22Rv1 (cell line): ENCODE data around the gene RPL19.

Source experiments
- ZFX ChIP-seq: fragments of 450-650 bp; IDR thresholded peaks from 2 replicates; pipeline ENCODE4 v1.6.1; 2017; ENCODE audit warnings: antibody characterized with exemption, borderline replicate concordance
- TF ChIP-seq, protein P1 (sequence below): fragments of 450-650 bp; IDR thresholded peaks from 2 replicates; pipeline ENCODE4 v1.5.1; 2017; ENCODE audit warnings: mild to moderate bottlenecking

DNA sequence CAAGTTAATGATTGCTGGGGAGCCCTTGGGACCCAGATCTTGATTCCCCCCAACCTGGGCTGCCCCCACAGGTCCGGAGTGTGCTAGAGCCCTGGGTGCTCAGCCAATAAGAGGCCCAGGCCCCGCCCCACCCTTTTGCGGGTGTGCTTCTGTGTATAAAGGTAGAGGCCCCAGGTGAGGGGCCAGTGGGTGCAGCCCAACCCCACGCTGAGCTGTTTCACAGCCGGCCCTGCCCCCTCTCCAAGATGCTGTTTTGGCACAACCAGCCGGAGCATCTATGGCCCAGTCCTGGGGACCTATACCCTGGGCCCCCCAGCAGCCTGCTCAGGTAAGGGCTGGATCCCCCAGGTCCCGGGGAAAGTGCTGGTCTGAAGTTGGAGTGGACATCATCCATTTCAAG, 37.5 kb downstream of the RPL19 start:
- TF ChIP-seq, protein P1, sequence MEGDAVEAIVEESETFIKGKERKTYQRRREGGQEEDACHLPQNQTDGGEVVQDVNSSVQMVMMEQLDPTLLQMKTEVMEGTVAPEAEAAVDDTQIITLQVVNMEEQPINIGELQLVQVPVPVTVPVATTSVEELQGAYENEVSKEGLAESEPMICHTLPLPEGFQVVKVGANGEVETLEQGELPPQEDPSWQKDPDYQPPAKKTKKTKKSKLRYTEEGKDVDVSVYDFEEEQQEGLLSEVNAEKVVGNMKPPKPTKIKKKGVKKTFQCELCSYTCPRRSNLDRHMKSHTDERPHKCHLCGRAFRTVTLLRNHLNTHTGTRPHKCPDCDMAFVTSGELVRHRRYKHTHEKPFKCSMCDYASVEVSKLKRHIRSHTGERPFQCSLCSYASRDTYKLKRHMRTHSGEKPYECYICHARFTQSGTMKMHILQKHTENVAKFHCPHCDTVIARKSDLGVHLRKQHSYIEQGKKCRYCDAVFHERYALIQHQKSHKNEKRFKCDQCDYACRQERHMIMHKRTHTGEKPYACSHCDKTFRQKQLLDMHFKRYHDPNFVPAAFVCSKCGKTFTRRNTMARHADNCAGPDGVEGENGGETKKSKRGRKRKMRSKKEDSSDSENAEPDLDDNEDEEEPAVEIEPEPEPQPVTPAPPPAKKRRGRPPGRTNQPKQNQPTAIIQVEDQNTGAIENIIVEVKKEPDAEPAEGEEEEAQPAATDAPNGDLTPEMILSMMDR, result no peak
- no peak for TF ChIP-seq ZFX
